ENCODE measurements around the gene LRRC17.

The LRRC17 gene

GRCh38 chr7:102917436-102918353 is 4.9 kb downstream of the LRRC17 start:
- H3K4me1 ChIP-seq (ENCODE audit: control insufficient read depth, insufficient read depth, low read length, poor library complexity, severe bottlenecking) = no peaks in the 10 kb centered on the region
- no peaks in the 10 kb centered on the region for H3K27me3 ChIP-seq (replicated peaks; ENCODE audit: control insufficient read depth, insufficient read depth, low read length, poor library complexity, severe bottlenecking)
- no peak overlapping the region for H3K4me3 ChIP-seq (ENCODE audit: insufficient read depth, low read depth, low read length, poor library complexity, severe bottlenecking)
- no peak overlapping the region for H3K27ac ChIP-seq (ENCODE audit: insufficient read depth, low read length, poor library complexity, severe bottlenecking)
- no peak for DNase-seq
- H3K9me3 ChIP-seq (ENCODE audit: control insufficient read depth, low read length) = no peaks in the 10 kb centered on the region
- no peaks in the 10 kb centered on the region for H3K36me3 ChIP-seq (ENCODE audit: control insufficient read depth, insufficient read depth, low read length)

GRCh38 chr7:102918845-102919244 is 6.0 kb downstream of the LRRC17 start:
- Histone ChIP-seq H3K36me3 (ENCODE audit: control insufficient read depth, insufficient read depth, low read length) (no peaks in the 10 kb centered on the region), H3K27me3 (replicated peaks; ENCODE audit: control insufficient read depth, insufficient read depth, low read length, poor library complexity, severe bottlenecking) (no peaks in the 10 kb centered on the region), H3K4me3 (ENCODE audit: insufficient read depth, low read depth, low read length, poor library complexity, severe bottlenecking) (no peak overlapping the region), H3K27ac (ENCODE audit: insufficient read depth, low read length, poor library complexity, severe bottlenecking) (no peak overlapping the region), H3K9me3 (ENCODE audit: control insufficient read depth, low read length) (no peaks in the 10 kb centered on the region), H3K4me1 (ENCODE audit: control insufficient read depth, insufficient read depth, low read length, poor library complexity, severe bottlenecking) (no peaks in the 10 kb centered on the region)
- DNase-seq = no peak

DNA sequence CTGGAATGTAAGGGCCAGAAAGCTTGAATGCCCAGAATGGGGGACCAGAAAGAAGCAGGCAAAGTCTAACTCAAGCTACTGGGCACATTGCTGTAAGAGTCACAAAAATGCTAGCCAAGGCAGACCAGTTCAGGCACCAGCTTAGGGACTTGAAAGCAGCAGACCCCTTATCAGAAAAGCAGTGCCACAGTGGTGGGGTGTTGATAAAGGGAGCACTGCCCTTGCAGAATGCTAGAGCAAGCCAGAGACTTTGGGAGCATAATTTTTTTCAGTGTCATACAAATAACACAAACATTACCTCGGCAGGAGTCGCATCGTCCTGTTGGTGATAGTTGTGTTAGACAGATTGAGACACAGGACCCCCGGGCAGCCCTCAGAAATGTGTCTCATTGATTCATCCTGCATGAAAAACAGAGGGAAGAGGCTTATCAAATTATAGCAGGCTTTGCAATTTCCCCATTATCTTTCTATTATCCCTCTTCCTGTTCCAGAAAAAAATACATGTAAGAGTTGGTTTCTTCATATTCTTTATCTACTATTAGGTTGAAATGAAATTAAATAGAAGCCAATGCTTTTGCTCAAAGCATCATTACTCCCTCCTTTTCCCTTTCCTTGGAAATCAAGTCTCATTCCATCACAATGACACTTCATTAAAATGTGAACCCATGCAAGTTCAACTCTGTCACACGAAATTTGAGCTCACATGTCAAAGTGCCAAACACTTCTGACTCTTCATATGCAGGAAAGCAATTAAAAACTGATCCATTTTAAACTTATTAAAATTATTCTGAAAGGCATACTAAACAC is 13.4 kb downstream of the LRRC17 start:
- H3K9me3 ChIP-seq (ENCODE audit: control insufficient read depth, low read length) = no peaks in the 10 kb centered on the region
- DNase-seq = no peak
- no peaks in the 10 kb centered on the region for H3K27me3 ChIP-seq (replicated peaks; ENCODE audit: control insufficient read depth, insufficient read depth, low read length, poor library complexity, severe bottlenecking)
- H3K27ac ChIP-seq (ENCODE audit: insufficient read depth, low read length, poor library complexity, severe bottlenecking) = no peak overlapping the region
- H3K4me1 ChIP-seq (ENCODE audit: control insufficient read depth, insufficient read depth, low read length, poor library complexity, severe bottlenecking) = no peaks in the 10 kb centered on the region
- H3K4me3 ChIP-seq (ENCODE audit: insufficient read depth, low read depth, low read length, poor library complexity, severe bottlenecking) = no peak overlapping the region
- H3K36me3 ChIP-seq (ENCODE audit: control insufficient read depth, insufficient read depth, low read length) = no peaks in the 10 kb centered on the region

DNA sequence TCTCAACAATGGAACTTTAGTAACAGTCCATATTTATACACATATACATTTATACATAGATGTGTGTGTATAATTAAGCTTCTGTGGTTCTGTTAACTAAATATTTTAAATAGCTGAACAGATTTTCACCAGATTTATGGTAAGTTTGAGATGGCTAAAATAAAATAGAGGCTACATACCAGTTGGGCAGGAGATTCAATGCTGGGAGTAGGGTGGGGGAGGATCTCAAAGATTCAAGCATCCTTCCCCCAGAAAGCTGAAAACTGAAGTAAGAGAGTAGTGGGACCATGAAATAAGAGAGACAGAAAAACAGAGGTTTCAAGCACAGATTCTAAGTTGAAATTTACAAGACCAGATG is 14.0 kb downstream of the LRRC17 start:
- DNase-seq = no peak
- Histone ChIP-seq H3K27ac (ENCODE audit: insufficient read depth, low read length, poor library complexity, severe bottlenecking) (no peak overlapping the region), H3K4me1 (ENCODE audit: control insufficient read depth, insufficient read depth, low read length, poor library complexity, severe bottlenecking) (no peaks in the 10 kb centered on the region), H3K4me3 (ENCODE audit: insufficient read depth, low read depth, low read length, poor library complexity, severe bottlenecking) (no peak overlapping the region), H3K9me3 (ENCODE audit: control insufficient read depth, low read length) (no peaks in the 10 kb centered on the region), H3K36me3 (ENCODE audit: control insufficient read depth, insufficient read depth, low read length) (no peaks in the 10 kb centered on the region), H3K27me3 (replicated peaks; ENCODE audit: control insufficient read depth, insufficient read depth, low read length, poor library complexity, severe bottlenecking) (no peaks in the 10 kb centered on the region)

- no peak for DNase-seq
- Histone ChIP-seq H3K36me3 (ENCODE audit: control insufficient read depth, insufficient read depth, low read length) (no peaks in the 10 kb centered on the region), H3K9me3 (ENCODE audit: control insufficient read depth, low read length) (no peaks in the 10 kb centered on the region), H3K27me3 (replicated peaks; ENCODE audit: control insufficient read depth, insufficient read depth, low read length, poor library complexity, severe bottlenecking) (no peaks in the 10 kb centered on the region), H3K27ac (ENCODE audit: insufficient read depth, low read length, poor library complexity, severe bottlenecking) (no peak overlapping the region), H3K4me3 (ENCODE audit: insufficient read depth, low read depth, low read length, poor library complexity, severe bottlenecking) (no peak overlapping the region), H3K4me1 (ENCODE audit: control insufficient read depth, insufficient read depth, low read length, poor library complexity, severe bottlenecking) (no peaks in the 10 kb centered on the region)
Observed at GRCh38 chr7:102927312-102927933, 14.6 kb downstream of the LRRC17 start.

- no peaks in the 10 kb centered on the region for H3K36me3 ChIP-seq (ENCODE audit: control insufficient read depth, insufficient read depth, low read length)
- no peaks in the 10 kb centered on the region for H3K4me1 ChIP-seq (ENCODE audit: control insufficient read depth, insufficient read depth, low read length, poor library complexity, severe bottlenecking)
- no peaks in the 10 kb centered on the region for H3K9me3 ChIP-seq (ENCODE audit: control insufficient read depth, low read length)
- no peak overlapping the region for H3K4me3 ChIP-seq (ENCODE audit: insufficient read depth, low read depth, low read length, poor library complexity, severe bottlenecking)
- no peak overlapping the region for H3K27ac ChIP-seq (ENCODE audit: insufficient read depth, low read length, poor library complexity, severe bottlenecking)
- H3K27me3 ChIP-seq (replicated peaks; ENCODE audit: control insufficient read depth, insufficient read depth, low read length, poor library complexity, severe bottlenecking) = no peaks in the 10 kb centered on the region
- no peak for DNase-seq
Observed at GRCh38 chr7:102931757-102932156, 19.0 kb downstream of the LRRC17 start.

GRCh38 chr7:102933763-102934162 is 21.0 kb downstream of the LRRC17 start:
- no peak for DNase-seq
- Histone ChIP-seq H3K9me3 (ENCODE audit: control insufficient read depth, low read length) (no peaks in the 10 kb centered on the region), H3K4me1 (ENCODE audit: control insufficient read depth, insufficient read depth, low read length, poor library complexity, severe bottlenecking) (no peaks in the 10 kb centered on the region), H3K36me3 (ENCODE audit: control insufficient read depth, insufficient read depth, low read length) (no peaks in the 10 kb centered on the region), H3K27me3 (replicated peaks; ENCODE audit: control insufficient read depth, insufficient read depth, low read length, poor library complexity, severe bottlenecking) (no peaks in the 10 kb centered on the region), H3K27ac (ENCODE audit: insufficient read depth, low read length, poor library complexity, severe bottlenecking) (no peak overlapping the region), H3K4me3 (ENCODE audit: insufficient read depth, low read depth, low read length, poor library complexity, severe bottlenecking) (no peak overlapping the region)

DNA sequence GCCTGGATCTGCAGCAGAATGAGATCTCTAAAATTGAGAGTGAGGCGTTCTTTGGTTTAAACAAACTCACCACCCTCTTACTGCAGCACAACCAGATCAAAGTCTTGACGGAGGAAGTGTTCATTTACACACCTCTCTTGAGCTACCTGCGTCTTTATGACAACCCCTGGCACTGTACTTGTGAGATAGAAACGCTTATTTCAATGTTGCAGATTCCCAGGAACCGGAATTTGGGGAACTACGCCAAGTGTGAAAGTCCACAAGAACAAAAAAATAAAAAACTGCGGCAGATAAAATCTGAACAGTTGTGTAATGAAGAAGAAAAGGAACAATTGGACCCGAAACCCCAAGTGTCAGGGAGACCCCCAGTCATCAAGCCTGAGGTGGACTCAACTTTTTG is 21.4 kb downstream of the LRRC17 start:
- Histone ChIP-seq H3K27ac (ENCODE audit: insufficient read depth, low read length, poor library complexity, severe bottlenecking) (no peak overlapping the region), H3K9me3 (ENCODE audit: control insufficient read depth, low read length) (no peaks in the 10 kb centered on the region), H3K4me1 (ENCODE audit: control insufficient read depth, insufficient read depth, low read length, poor library complexity, severe bottlenecking) (no peaks in the 10 kb centered on the region), H3K4me3 (ENCODE audit: insufficient read depth, low read depth, low read length, poor library complexity, severe bottlenecking) (no peak overlapping the region), H3K36me3 (ENCODE audit: control insufficient read depth, insufficient read depth, low read length) (no peaks in the 10 kb centered on the region), H3K27me3 (replicated peaks; ENCODE audit: control insufficient read depth, insufficient read depth, low read length, poor library complexity, severe bottlenecking) (no peaks in the 10 kb centered on the region)
- no peak for DNase-seq

DNA sequence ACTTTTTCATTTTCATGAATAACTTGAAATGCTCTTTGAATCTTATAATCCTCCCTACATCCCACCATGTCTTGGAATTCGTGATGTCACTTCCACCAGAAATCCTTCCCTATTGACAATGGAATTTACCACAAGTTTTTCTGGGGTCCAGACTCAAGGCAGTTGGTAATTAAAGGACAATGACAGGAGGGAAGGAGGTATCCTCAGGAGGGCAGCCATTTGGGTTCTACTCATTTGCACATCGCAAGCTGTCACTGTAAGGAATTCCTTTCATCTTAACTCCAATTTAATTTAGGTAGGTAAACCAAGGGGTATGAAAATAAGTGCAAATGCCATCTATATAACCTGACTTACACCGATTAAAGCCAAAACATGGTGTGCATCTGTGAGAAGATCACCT is 21.9 kb downstream of the LRRC17 start:
- no peaks in the 10 kb centered on the region for H3K36me3 ChIP-seq (ENCODE audit: control insufficient read depth, insufficient read depth, low read length)
- H3K27ac ChIP-seq (ENCODE audit: insufficient read depth, low read length, poor library complexity, severe bottlenecking) = no peak overlapping the region
- H3K27me3 ChIP-seq (replicated peaks; ENCODE audit: control insufficient read depth, insufficient read depth, low read length, poor library complexity, severe bottlenecking) = no peaks in the 10 kb centered on the region
- H3K9me3 ChIP-seq (ENCODE audit: control insufficient read depth, low read length) = no peaks in the 10 kb centered on the region
- DNase-seq = no peak
- H3K4me1 ChIP-seq (ENCODE audit: control insufficient read depth, insufficient read depth, low read length, poor library complexity, severe bottlenecking) = no peaks in the 10 kb centered on the region
- H3K4me3 ChIP-seq (ENCODE audit: insufficient read depth, low read depth, low read length, poor library complexity, severe bottlenecking) = no peak overlapping the region
